ENCODE measurements around the gene GABBR2.
"Not testable (repeated sequence)": the region's sequence is repeated elsewhere in the genome, so short reads cannot be mapped to it uniquely, and the experiment has no call there.

GABBR2 gene

GRCh38 chr9:98590101-98590500 is 118.6 kb downstream of the GABBR2 start:
- no peak for DNase-seq

GRCh38 chr9:98589102-98589501 is 119.6 kb downstream of the GABBR2 start:
- DNase-seq = no peak

- DNase-seq = not testable (repeated sequence)
Observed at GRCh38 chr9:98584853-98585438, 123.8 kb downstream of the GABBR2 start.

- DNase-seq = no peak
Observed at GRCh38 chr9:98584059-98584458, 124.7 kb downstream of the GABBR2 start.

- DNase-seq = no peak
Observed at GRCh38 chr9:98583417-98583816, 125.3 kb downstream of the GABBR2 start.

- DNase-seq = no peak
Observed at GRCh38 chr9:98580956-98581355, 127.8 kb downstream of the GABBR2 start.

GRCh38 chr9:98579700-98580099 is 129.0 kb downstream of the GABBR2 start:
- no peak for DNase-seq

GRCh38 chr9:98577446-98577845 is 131.3 kb downstream of the GABBR2 start:
- no peak for DNase-seq

- no peak for DNase-seq
Observed at GRCh38 chr9:98576859-98577258, 131.9 kb downstream of the GABBR2 start.

- DNase-seq = no peak
Observed at GRCh38 chr9:98576354-98576753, 132.4 kb downstream of the GABBR2 start.

- DNase-seq = no peak
Observed at GRCh38 chr9:98575379-98576346, 133.1 kb downstream of the GABBR2 start.

- DNase-seq = no peak
Observed at GRCh38 chr9:98573749-98574278, 134.9 kb downstream of the GABBR2 start.

- no peak for DNase-seq
Observed at GRCh38 chr9:98572796-98573195, 135.9 kb downstream of the GABBR2 start.

GRCh38 chr9:98572054-98572627 is 136.6 kb downstream of the GABBR2 start:
- DNase-seq = no peak

- no peak for DNase-seq
Observed at GRCh38 chr9:98571643-98572042, 137.1 kb downstream of the GABBR2 start.

GRCh38 chr9:98570663-98571440 is 137.9 kb downstream of the GABBR2 start:
- no peak for DNase-seq

GRCh38 chr9:98570055-98570454 is 138.7 kb downstream of the GABBR2 start:
- no peak for DNase-seq

GRCh38 chr9:98569491-98569890 is 139.2 kb downstream of the GABBR2 start:
- no peak for DNase-seq

GRCh38 chr9:98568909-98569469 is 139.7 kb downstream of the GABBR2 start:
- DNase-seq = no peak

GRCh38 chr9:98568234-98568908 is 140.4 kb downstream of the GABBR2 start:
- no peak for DNase-seq

GRCh38 chr9:98567540-98568233 is 141.0 kb downstream of the GABBR2 start:
- no peak for DNase-seq

All from NCI-H2171 (cell line).